RWPE1 (cell line): ENCODE data around the gene PSMG1.
"Not testable (repeated sequence)": the region's sequence is repeated elsewhere in the genome, so short reads cannot be mapped to it uniquely, and the experiment has no call there.

Source experiments
- CTCF ChIA-PET: fragments of 350-600 bp; sonication (Branson Sonifier 250); formaldehyde crosslinking; extraction: SDS; loops from one replicate; lab custom pipeline; 2021; lab: Yijun Ruan, JAX
- POLR2A ChIA-PET: fragments of 400-600 bp; formaldehyde crosslinking; extraction: SDS; loops from one replicate; lab custom pipeline; 2020; ENCODE audit warnings: antibody characterized with exemption; ENCODE audit not compliant: low non-redundant PET; lab: Yijun Ruan, JAX
- DNase-seq: peaks from one replicate; pipeline ENCODE4 v3.0.0; 2012; ENCODE audit warnings: low spot score
- H3K27ac ChIP-seq: fragments of 450-650 bp; 2 replicates; pipeline ENCODE4 v1.5.1; 2017
- TF ChIP-seq, protein P1 (sequence below): fragments of 450-650 bp; conservative IDR thresholded peaks from 2 replicates; pipeline ENCODE4 v1.5.1; 2017; ENCODE audit warnings: low read depth, mild to moderate bottlenecking

Gene PSMG1, protein sequence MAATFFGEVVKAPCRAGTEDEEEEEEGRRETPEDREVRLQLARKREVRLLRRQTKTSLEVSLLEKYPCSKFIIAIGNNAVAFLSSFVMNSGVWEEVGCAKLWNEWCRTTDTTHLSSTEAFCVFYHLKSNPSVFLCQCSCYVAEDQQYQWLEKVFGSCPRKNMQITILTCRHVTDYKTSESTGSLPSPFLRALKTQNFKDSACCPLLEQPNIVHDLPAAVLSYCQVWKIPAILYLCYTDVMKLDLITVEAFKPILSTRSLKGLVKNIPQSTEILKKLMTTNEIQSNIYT

GRCh38 chr21:39183272-39184049 lies at the start of gene PSMG1:
TSS of gene PSMG1 (minus strand) at chr21:39183451. CDS start at chr21:39183385, 66 bp downstream.
- ChIA-PET CTCF (interaction anchor here (0.6 kb wide), 1 partner anchor 215 kb away, joined by 3 read pairs; no protein-coding TSS in a partner anchor), POLR2A (interaction anchor here (0.7 kb wide), 1 partner anchor 20 kb away, joined by 3 read pairs; no protein-coding TSS in a partner anchor)
- DNase-seq, result peak; percentile 83
- peak within 1 kb of the TSS; percentile 94 for H3K27ac ChIP-seq
- TF ChIP-seq, protein P1, sequence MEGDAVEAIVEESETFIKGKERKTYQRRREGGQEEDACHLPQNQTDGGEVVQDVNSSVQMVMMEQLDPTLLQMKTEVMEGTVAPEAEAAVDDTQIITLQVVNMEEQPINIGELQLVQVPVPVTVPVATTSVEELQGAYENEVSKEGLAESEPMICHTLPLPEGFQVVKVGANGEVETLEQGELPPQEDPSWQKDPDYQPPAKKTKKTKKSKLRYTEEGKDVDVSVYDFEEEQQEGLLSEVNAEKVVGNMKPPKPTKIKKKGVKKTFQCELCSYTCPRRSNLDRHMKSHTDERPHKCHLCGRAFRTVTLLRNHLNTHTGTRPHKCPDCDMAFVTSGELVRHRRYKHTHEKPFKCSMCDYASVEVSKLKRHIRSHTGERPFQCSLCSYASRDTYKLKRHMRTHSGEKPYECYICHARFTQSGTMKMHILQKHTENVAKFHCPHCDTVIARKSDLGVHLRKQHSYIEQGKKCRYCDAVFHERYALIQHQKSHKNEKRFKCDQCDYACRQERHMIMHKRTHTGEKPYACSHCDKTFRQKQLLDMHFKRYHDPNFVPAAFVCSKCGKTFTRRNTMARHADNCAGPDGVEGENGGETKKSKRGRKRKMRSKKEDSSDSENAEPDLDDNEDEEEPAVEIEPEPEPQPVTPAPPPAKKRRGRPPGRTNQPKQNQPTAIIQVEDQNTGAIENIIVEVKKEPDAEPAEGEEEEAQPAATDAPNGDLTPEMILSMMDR, result no peak

DNA sequence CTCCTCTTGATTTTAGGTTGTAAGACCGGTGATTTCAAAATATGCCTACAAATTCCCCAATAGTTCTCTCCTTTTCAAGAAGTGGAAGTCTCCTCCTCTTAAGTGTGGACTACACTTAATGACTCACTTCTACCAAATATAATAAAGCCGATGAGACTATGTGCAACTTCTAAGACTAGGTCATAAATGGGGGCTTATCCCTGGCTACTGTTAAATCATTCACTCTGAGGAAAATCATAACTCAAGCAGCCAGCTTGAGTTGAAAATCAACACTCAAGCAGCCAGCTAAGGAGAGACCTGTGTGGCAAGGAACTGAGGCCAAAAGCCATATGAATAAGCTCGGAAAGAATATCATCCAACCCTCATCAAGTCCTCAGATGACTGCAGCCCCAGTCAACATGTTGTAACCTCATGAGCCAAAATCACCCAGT lies 49.6 kb upstream of the PSMG1 start:
- no peak for DNase-seq
- no peak overlapping the region for H3K27ac ChIP-seq
- POLR2A ChIA-PET, result no interaction called here
- CTCF ChIA-PET, result no interaction called here
- TF ChIP-seq, protein P1, result no peak

DNA sequence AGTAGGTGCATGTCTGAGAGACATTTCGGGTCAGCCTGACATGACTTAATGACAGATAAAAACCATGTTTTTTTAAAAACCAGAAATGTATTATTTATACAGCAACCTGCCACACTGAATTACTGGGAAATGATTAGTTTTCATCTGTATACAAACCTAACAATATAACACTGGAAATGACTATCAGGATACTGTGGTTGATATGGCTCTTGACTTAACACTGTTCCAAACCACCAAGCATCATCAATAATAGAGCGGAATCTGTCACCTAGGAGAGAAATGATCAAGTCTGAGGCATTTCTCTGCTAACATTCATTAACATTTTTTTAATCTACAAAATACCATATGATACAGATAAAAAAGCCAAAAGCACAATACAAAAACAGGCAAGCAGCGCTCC lies 41.7 kb upstream of the PSMG1 start:
- TF ChIP-seq, protein P1, result no peak
- CTCF ChIA-PET, result no interaction called here
- H3K27ac ChIP-seq, result no peak overlapping the region
- DNase-seq, result no peak
- POLR2A ChIA-PET, result no interaction called here

DNA sequence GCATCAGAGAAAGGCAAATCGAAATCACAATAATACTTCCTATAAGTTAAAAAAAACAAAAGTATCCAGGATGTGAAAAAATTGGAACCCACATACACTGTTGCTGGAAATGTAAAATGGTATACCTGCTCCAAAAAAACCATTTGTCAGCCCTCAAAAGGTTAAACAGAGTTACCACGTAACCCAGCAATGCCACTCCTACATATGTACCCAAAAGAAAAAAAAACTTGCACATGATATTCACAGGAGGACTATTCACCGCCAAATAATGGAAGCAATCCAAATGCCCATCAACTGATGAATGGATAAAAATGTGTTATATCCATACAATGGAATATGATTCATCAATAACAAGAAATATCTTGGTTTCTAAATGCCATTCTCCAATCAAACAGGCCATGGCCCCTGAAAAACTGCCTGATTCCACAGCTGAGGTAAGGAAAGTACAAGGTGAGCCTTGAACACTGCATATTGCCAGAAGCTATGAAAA lies 38.8 kb upstream of the PSMG1 start:
- H3K27ac ChIP-seq, result no peak overlapping the region
- DNase-seq, result peak; percentile 4
- ChIA-PET POLR2A (interaction anchor here (0.6 kb wide), 1 partner anchor 166 kb away, joined by 3 read pairs; no protein-coding TSS in a partner anchor), CTCF (no interaction called here)
- TF ChIP-seq, protein P1, result no peak

GRCh38 chr21:39221282-39221996 lies 38.2 kb upstream of the PSMG1 start:
- H3K27ac ChIP-seq, result no peak overlapping the region
- no peak for DNase-seq
- ChIA-PET POLR2A (interaction anchor here (0.6 kb wide), 1 partner anchor 166 kb away, joined by 3 read pairs; no protein-coding TSS in a partner anchor), CTCF (interaction anchor here (1.0 kb wide), 1 partner anchor 34 kb away, joined by 3 read pairs; no protein-coding TSS in a partner anchor)
- TF ChIP-seq, protein P1, result no peak

DNA sequence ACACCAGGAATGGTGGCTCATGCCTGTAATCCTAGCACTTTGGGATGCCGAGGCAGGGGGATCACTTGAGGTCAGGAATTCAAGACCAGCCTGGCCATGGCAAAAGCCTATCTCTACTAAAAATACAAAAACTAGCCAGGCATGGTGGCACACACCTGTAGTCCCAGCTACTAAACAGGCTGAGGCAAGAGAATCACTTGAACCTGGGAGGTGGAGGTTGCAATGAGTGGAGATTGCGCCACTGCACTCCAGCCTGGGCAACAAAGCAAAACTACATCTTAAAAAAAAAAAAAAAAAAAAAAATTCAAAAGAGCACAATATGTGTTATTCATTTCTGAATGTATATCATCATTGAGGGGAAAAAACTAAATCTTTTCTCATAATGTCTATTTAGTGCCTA lies 37.6 kb upstream of the PSMG1 start:
- H3K27ac ChIP-seq, DNase-seq, POLR2A ChIA-PET: not testable (repeated sequence)
- CTCF ChIA-PET, result interaction anchor here (0.6 to 1.0 kb wide), 2 partner anchors 17 to 33 kb away, joined by 3 read pairs; no protein-coding TSS in a partner anchor
